HepG2 (cell line): Measurements from ENCODE around the gene DDT. TPM values are rescaled to one million over a fixed set of nuclear protein-coding genes. Genes with fewer than 3 reads are reported as not detected.
"Not testable (repeated sequence)": the region's sequence is repeated elsewhere in the genome, so short reads cannot be mapped to it uniquely, and the experiment has no call there.

ENCODE experiments used
- ATAC-seq: fragments of 200-7000 bp; cut with Tn5 transposase; 3 replicates; pipeline ENCODE4 v1.9.1; 2020; ENCODE audit warnings: mild to moderate bottlenecking, moderate library complexity
- BruUV-seq: library from RNA; stranded (reverse); fragments of 400-500 nt; replicated peaks from 2 replicates; lab custom pipeline; 2021; lab: Mats Ljungman, UMichigan
- CTCF ChIA-PET: fragments of 300-600 bp; formaldehyde crosslinking; extraction: SDS; loops from one replicate; lab custom pipeline; 2021; ENCODE audit warnings: low total read pairs, inconsistent platforms, low intra/inter-chr PET ratio; lab: Yijun Ruan, JAX
- POLR2A ChIA-PET: fragments of 350-600 bp; sonication (Branson Sonifier 250); formaldehyde crosslinking; loops from one replicate; lab custom pipeline; 2020; ENCODE audit warnings: antibody characterized with exemption, inconsistent platforms; lab: Yijun Ruan, JAX
- DNase-seq: peaks from one replicate; pipeline ENCODE4 v3.0.0-alpha.2; 2015; ENCODE audit warnings: low spot score
- FAIRE-seq: peaks from 3 replicates; lab custom pipeline; 2011; peaks lifted over from hg19 to GRCh38; lab: Jason Lieb, UNC
- H2AFZ ChIP-seq: one replicate; pipeline ENCODE4 v1.6.1; 2011; ENCODE audit warnings: low read length, inconsistent platforms
- H3K27ac ChIP-seq: fragments of 300-600 bp; 3 replicates; pipeline ENCODE4 v1.8.0; 2011; ENCODE audit warnings: mixed run types, mild to moderate bottlenecking, mixed read lengths, low read length, inconsistent platforms; ENCODE audit not compliant: insufficient read depth; ENCODE audit errors: extremely low read length
- H3K27me3 ChIP-seq, 2 experiments: fragments of 200-600 bp in 1 of 2; 2 replicates in 1 of 2; 3 replicates in 1 of 2; pipeline versions ENCODE4 v1.6.0 to v1.8.0; 2011; ENCODE audit warnings: low read length in 2 of 2, mild to moderate bottlenecking in 2 of 2, moderate library complexity in 2 of 2, inconsistent platforms in 1 of 2; ENCODE audit not compliant: insufficient read depth in 2 of 2, control insufficient read depth in 1 of 2
- H3K36me3 ChIP-seq, 2 experiments: fragments of 200-600 bp in 1 of 2; replicated peaks in 1 of 2; 2 replicates in 1 of 2; 3 replicates in 1 of 2; pipeline versions ENCODE4 v1.5.1 to v1.8.0; 2011; ENCODE audit warnings: low read length in 2 of 2, inconsistent platforms in 1 of 2; ENCODE audit not compliant: insufficient read depth in 2 of 2, control insufficient read depth in 1 of 2
- H3K4me1 ChIP-seq: 2 replicates; pipeline ENCODE4 v1.5.1; 2012; ENCODE audit warnings: low read length, inconsistent platforms; ENCODE audit not compliant: insufficient read depth
- H3K4me2 ChIP-seq: 2 replicates; pipeline ENCODE4 v1.6.0; 2011; ENCODE audit warnings: low read depth, low read length, inconsistent platforms
- H3K4me3 ChIP-seq, 3 experiments: fragments of 200-600 bp in 1 of 3; sonication (generic), shearing (Covaris generic) in 1 of 3; replicated peaks in 1 of 3; 2 replicates each; pipeline ENCODE4 v1.5.1; 2011 to 2016; ENCODE audit warnings: low read length in 3 of 3, inconsistent platforms in 2 of 3, low read depth in 2 of 3, mild to moderate bottlenecking in 2 of 3, control low read depth in 1 of 3, mixed read lengths in 1 of 3; ENCODE audit not compliant: insufficient read depth in 1 of 3
- H3K79me2 ChIP-seq: one replicate; pipeline ENCODE4 v1.6.1; 2011; ENCODE audit warnings: low read length, inconsistent platforms; ENCODE audit not compliant: insufficient read depth
- H3K9ac ChIP-seq: 2 replicates; pipeline ENCODE4 v1.6.0; 2011; ENCODE audit warnings: mild to moderate bottlenecking, low read depth, low read length, inconsistent platforms; ENCODE audit not compliant: insufficient read depth
- H3K9me3 ChIP-seq: 2 replicates; pipeline ENCODE4 v1.5.1; 2012; ENCODE audit warnings: mild to moderate bottlenecking, low read length
- H4K20me1 ChIP-seq: 2 replicates; pipeline ENCODE4 v1.6.0; 2011; ENCODE audit warnings: inconsistent platforms, mild to moderate bottlenecking, low read length, moderate library complexity; ENCODE audit not compliant: insufficient read depth
- FOXK2 ChIP-seq: fragments of 450-650 bp; IDR thresholded peaks from 2 replicates; pipeline ENCODE4 v1.6.1; 2016
- WGBS: methylation state at CpG from one replicate; pipeline ENCODE4 v1.1.6; 2017; ENCODE audit warnings: low lambda C conversion rate; 5-methylcytosine and 5-hydroxymethylcytosine counted together
- in situ Hi-C: cut with HindIII; loops from 2 replicates; pipeline ENCODE4 v1.10.0; 2017; ENCODE audit warnings: low pct_unique_long_range_greater_than_20kb; ENCODE audit not compliant: extremely low pct_ligation_motif_present
- intact Hi-C: fragments of 100-400 bp; cut with micrococcal nuclease; formaldehyde crosslinking; loops from one replicate; pipeline ENCODE4 v1.10.0; 2022; ENCODE audit not compliant: unreplicated experiment
- polyA plus RNA-seq, 8 experiments: library from polyadenylated mRNA; depleted of rRNA in 3 of 8; stranded (reverse) in 7 of 8; unstranded in 1 of 8; fragments of >200 nt; fragmentation: Illumina TruSeq in 4 of 8; extraction: Trizol in 4 of 8; gene quantifications; 2 replicates each; pipeline versions ENCODE4 v1.2.1 to v1.2.3, GENCODE V29; 2011 to 2016; ENCODE audit warnings: low read depth in 4 of 8, missing spikeins in 1 of 8, mixed read lengths in 1 of 8; ENCODE audit not compliant: insufficient read depth in 1 of 8
- total RNA-seq, 5 experiments: library from RNA; depleted of rRNA; stranded (reverse); fragments of >200 nt; fragmentation: Illumina TruSeq; extraction: Trizol; gene quantifications; 2 replicates each; pipeline ENCODE4 v1.2.3, GENCODE V29; 2016; ENCODE audit warnings: low read depth in 1 of 5
- TF ChIP-seq, protein P1 (sequence below): sonication (generic); formaldehyde crosslinking; IDR thresholded peaks from 2 replicates; pipeline ENCODE4 v1.5.0; 2020; ENCODE audit warnings: mild to moderate bottlenecking, missing genetic modification reagents

DDT gene
- total and polyA plus RNA-seq, 2 of the 13 experiments (the other 11 are each of a cell fraction or from before 2014, with no cell fraction given) = 143 to 181 TPM

GRCh38 chr22:23984430-23984829 is 10.2 kb upstream of the DDT start (continued):
- TF ChIP-seq, protein P1, sequence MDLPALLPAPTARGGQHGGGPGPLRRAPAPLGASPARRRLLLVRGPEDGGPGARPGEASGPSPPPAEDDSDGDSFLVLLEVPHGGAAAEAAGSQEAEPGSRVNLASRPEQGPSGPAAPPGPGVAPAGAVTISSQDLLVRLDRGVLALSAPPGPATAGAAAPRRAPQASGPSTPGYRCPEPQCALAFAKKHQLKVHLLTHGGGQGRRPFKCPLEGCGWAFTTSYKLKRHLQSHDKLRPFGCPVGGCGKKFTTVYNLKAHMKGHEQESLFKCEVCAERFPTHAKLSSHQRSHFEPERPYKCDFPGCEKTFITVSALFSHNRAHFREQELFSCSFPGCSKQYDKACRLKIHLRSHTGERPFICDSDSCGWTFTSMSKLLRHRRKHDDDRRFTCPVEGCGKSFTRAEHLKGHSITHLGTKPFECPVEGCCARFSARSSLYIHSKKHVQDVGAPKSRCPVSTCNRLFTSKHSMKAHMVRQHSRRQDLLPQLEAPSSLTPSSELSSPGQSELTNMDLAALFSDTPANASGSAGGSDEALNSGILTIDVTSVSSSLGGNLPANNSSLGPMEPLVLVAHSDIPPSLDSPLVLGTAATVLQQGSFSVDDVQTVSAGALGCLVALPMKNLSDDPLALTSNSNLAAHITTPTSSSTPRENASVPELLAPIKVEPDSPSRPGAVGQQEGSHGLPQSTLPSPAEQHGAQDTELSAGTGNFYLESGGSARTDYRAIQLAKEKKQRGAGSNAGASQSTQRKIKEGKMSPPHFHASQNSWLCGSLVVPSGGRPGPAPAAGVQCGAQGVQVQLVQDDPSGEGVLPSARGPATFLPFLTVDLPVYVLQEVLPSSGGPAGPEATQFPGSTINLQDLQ (CRISPR knock-in tag) = no peak
- TF ChIP-seq FOXK2 = no peak

GRCh38 chr22:23980567-23980966 is 6.3 kb upstream of the DDT start:
- not testable (repeated sequence) for BruUV-seq

DNA sequence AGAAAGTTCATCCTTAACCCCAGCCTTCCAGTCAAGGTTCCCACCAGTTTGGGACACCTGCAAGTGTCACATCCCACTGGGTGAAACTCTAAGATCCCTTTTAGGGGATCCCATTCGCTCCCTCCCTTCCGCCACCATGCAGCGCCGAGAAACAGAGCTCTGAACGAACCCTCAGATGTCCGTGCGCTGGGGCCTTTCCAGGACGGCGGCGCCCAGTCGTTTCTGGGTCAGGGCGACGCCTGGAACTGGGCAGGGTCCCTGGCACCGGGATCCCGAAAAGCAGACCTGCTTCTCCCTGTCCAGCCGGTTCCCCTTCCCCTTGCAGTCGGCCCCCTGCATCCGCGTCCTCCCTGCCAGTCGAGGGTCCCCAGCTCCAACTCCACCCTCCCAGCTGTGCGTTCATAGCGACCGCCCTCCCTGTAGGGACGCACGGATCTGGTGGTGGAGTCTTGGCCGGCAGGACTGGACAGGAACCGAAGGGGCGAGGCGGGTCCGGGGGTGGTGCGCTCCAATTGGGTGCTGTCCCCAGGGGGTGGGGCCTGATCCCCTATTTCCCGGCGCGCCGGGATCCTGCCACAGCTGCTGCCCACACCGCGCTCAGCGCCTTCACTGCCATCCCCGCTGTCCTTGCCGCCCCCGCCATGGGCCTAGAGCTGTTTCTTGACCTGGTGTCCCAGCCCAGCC is 5.5 kb upstream of the DDT start, which contains the start of gene GSTT2:
Gene GSTT2 (plus strand): TSS at position 578 of the 684 bp plus-strand sequence.
- H3K4me2 ChIP-seq, CTCF ChIA-PET, FAIRE-seq, H2AFZ ChIP-seq, POLR2A ChIA-PET, in situ Hi-C loops, H3K79me2 ChIP-seq, DNase-seq, H3K9ac ChIP-seq, H3K9me3 ChIP-seq, H3K4me1 ChIP-seq, H4K20me1 ChIP-seq, BruUV-seq, H3K36me3 ChIP-seq, intact Hi-C loops, H3K27me3 ChIP-seq, H3K4me3 ChIP-seq, H3K27ac ChIP-seq: not testable (repeated sequence)
- peak; percentile 93 for ATAC-seq
- no CpG with 5 or more reads among the region's 41 CpGs for WGBS

More at GRCh38 chr22:23980567-23980966, 6.3 kb upstream of the DDT start:
- FAIRE-seq, H3K36me3 ChIP-seq, CTCF ChIA-PET, intact Hi-C loops, H3K79me2 ChIP-seq, DNase-seq, ATAC-seq, H3K4me1 ChIP-seq, H2AFZ ChIP-seq, H3K27ac ChIP-seq, H3K9ac ChIP-seq, H3K4me2 ChIP-seq, H4K20me1 ChIP-seq, H3K27me3 ChIP-seq, POLR2A ChIA-PET, in situ Hi-C loops, H3K9me3 ChIP-seq, H3K4me3 ChIP-seq: not testable (repeated sequence)
- no CpG with 5 or more reads among the region's 7 CpGs for WGBS

- FAIRE-seq = not testable (repeated sequence)
These were observed 3.1 kb upstream of the DDT start for GRCh38 chr22:23977304-23977703.

More at GRCh38 chr22:23977304-23977703, 3.1 kb upstream of the DDT start:
- H4K20me1 ChIP-seq, H3K4me2 ChIP-seq, H3K4me3 ChIP-seq, H3K9me3 ChIP-seq, POLR2A ChIA-PET, DNase-seq, in situ Hi-C loops, H3K9ac ChIP-seq, H2AFZ ChIP-seq, BruUV-seq, H3K27ac ChIP-seq, H3K27me3 ChIP-seq, H3K4me1 ChIP-seq, H3K36me3 ChIP-seq, intact Hi-C loops, CTCF ChIA-PET, H3K79me2 ChIP-seq, ATAC-seq: not testable (repeated sequence)
- no CpG with 5 or more reads among the region's 12 CpGs for WGBS
